Ishikawa (cell line): Measurements from ENCODE around the gene ARID5B.

Experiments used
- CEBPB ChIP-seq: IDR thresholded peaks from 2 replicates; pipeline ENCODE4 v1.6.1; 2012
- CREB1 ChIP-seq: IDR thresholded peaks from 2 replicates; pipeline ENCODE4 v1.6.1; 2012; ENCODE audit warnings: low read depth
- EGR1 ChIP-seq: IDR thresholded peaks from 2 replicates; pipeline ENCODE4 v1.6.1; 2012
- EP300 ChIP-seq: IDR thresholded peaks from 2 replicates; pipeline ENCODE4 v1.6.1; 2012; ENCODE audit warnings: borderline replicate concordance
- FOXM1 ChIP-seq: IDR thresholded peaks from 2 replicates; pipeline ENCODE4 v1.6.1; 2012; ENCODE audit warnings: low read depth, borderline replicate concordance
- MAX ChIP-seq: IDR thresholded peaks from 2 replicates; pipeline ENCODE4 v1.6.1; 2012
- NFIC ChIP-seq: IDR thresholded peaks from 2 replicates; pipeline ENCODE4 v1.6.1; 2012
- RAD21 ChIP-seq: IDR thresholded peaks from 2 replicates; pipeline ENCODE4 v1.6.1; 2012; ENCODE audit warnings: low read depth
- REST ChIP-seq: IDR thresholded peaks from 2 replicates; pipeline ENCODE4 v1.6.1; 2012; ENCODE audit warnings: low read depth, mild to moderate bottlenecking
- TAF1 ChIP-seq: IDR thresholded peaks from 2 replicates; pipeline ENCODE4 v1.6.1; 2012; ENCODE audit warnings: low read depth, mild to moderate bottlenecking
- TCF12 ChIP-seq: IDR thresholded peaks from 2 replicates; pipeline ENCODE4 v1.6.1; 2012; ENCODE audit warnings: low read depth
- TEAD4 ChIP-seq: IDR thresholded peaks from 2 replicates; pipeline ENCODE4 v1.6.1; 2012
- USF1 ChIP-seq: IDR thresholded peaks from 2 replicates; pipeline ENCODE4 v1.6.1; 2012
- YY1 ChIP-seq: IDR thresholded peaks from 2 replicates; pipeline ENCODE4 v1.6.1; 2012; ENCODE audit warnings: low read depth
- ZBTB7A ChIP-seq: IDR thresholded peaks from 2 replicates; pipeline ENCODE4 v1.6.1; 2012; ENCODE audit warnings: low read depth

ARID5B gene

GRCh38 chr10:61965703-61966395, 64.3 kb downstream of the ARID5B start:
- no peak for TF ChIP-seq TEAD4
- no peak for TF ChIP-seq FOXM1
- TF ChIP-seq USF1 = no peak
- no peak for TF ChIP-seq ZBTB7A
- TF ChIP-seq REST = no peak
- no peak for TF ChIP-seq NFIC
- no peak for TF ChIP-seq MAX
- TF ChIP-seq TCF12 = no peak
- no peak for TF ChIP-seq CREB1
- no peak for TF ChIP-seq TAF1
- TF ChIP-seq EGR1 = no peak
- no peak for TF ChIP-seq CEBPB
- no peak for TF ChIP-seq EP300
- no peak for TF ChIP-seq RAD21

DNA sequence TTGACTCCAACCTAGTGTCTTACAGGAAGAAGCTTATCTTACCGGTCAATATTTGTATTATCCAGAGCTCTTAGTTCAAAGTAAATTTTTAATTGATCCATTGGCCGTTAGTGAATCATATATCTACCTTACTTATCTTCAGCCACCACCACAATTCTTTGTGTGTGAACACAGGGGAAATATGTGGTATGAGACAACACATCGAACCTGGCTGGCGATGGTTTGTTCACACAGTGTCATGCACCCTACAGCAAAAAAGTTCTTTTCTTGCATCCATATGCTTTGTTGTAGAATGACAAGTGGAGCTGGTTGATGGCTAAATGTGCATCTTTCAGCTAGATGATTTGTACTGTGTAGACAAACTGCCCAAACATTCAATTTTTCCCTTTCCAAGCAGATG, 65.8 kb downstream of the ARID5B start:
- no peak for TF ChIP-seq EP300

DNA sequence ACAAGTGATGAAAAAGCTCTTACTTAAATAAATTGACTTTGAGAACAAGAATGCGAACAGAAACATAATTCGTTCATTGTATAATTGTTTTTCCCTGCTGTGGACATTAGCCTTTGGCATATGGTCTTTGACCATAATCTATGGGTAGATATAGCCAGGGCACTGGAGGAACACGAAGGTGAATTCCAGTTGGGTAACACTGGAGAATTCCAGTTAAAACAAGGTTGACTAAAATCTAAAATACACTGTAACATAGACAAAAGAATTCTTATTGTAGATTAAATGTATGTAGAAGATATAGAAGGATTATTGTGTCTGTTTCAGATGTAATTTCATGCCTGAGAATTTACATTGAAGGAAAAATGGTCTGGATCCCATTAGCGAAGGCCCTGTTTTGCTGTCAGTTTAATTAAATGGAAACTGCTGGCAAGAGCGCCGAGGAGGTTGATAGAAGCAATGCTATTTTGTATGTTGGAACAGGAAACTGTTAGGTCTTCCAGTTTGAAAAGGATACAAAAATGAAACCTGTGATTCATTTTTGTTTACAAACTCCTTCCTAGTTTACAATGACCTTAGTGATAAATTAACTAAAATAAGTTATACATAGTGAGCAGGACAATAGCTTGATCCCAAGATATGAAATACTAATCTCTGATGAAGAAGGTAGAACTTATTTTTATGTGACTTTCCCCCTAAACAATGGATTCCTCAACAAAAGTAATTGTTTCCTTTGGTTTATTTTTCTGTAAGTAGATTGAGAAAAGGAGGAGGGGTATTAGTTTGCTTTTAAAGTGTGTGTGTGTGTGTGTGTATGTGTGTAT, 68.9 kb downstream of the ARID5B start:
- no peak for TF ChIP-seq CEBPB
- TF ChIP-seq EGR1 = no peak
- TF ChIP-seq NFIC = no peak
- TF ChIP-seq EP300 = no peak
- no peak for TF ChIP-seq TCF12
- TF ChIP-seq USF1 = no peak
- no peak for TF ChIP-seq CREB1
- no peak for TF ChIP-seq TAF1
- no peak for TF ChIP-seq TEAD4
- TF ChIP-seq YY1 = no peak
- no peak for TF ChIP-seq RAD21
- no peak for TF ChIP-seq FOXM1
- TF ChIP-seq REST = no peak
- TF ChIP-seq ZBTB7A = no peak
- TF ChIP-seq MAX = no peak

DNA sequence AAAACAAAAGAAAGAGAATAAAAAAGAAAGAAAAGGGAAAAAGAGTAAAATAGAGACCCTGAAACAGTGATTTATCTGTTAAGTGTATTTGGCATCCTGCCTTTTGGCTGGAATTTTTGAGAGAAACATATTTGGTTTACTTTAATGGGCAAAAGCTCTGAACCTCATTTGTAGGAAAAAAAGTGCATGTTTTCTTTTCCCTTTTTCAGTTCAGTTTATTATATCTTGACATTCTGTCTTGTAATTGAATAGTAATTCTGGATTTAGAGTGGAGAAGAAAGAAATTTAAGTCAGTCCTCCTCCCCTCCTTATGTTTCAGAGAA, 69.5 kb downstream of the ARID5B start:
- no peak for TF ChIP-seq YY1
- TF ChIP-seq EP300 = no peak
- no peak for TF ChIP-seq TCF12
- no peak for TF ChIP-seq CEBPB
- TF ChIP-seq MAX = no peak
- TF ChIP-seq TEAD4 = no peak
- no peak for TF ChIP-seq RAD21
- no peak for TF ChIP-seq NFIC
- TF ChIP-seq CREB1 = no peak
- TF ChIP-seq REST = no peak
- TF ChIP-seq USF1 = no peak
- TF ChIP-seq TAF1 = no peak
- no peak for TF ChIP-seq EGR1
